Measurements from ENCODE around the gene SSH2. TPM values are rescaled to one million over a fixed set of nuclear protein-coding genes. Genes with fewer than 3 reads are reported as not detected.

The SSH2 gene
- total RNA-seq, 1 donor from 2014 or later: 42.8 TPM

- intact Hi-C loops (cut with micrococcal nuclease): loop anchor here (5.0 kb wide), 1 partner anchor 313 kb away; the partner anchor contains the start of gene SSH2
- Mint-ChIP-seq H3K9me3 (no peaks in the 10 kb centered on the region), H3K36me3 (ENCODE audit: low read depth) (no peaks in the 10 kb centered on the region), H3K4me3 (no peak overlapping the region), H3K4me1 (peaks cover 48% of the 10 kb centered on the region), H3K27ac (no peak overlapping the region), H3K27me3 (peaks cover 6% of the 10 kb centered on the region)
- no peak for DNase-seq
These were observed 310.8 kb downstream of the SSH2 start for GRCh38 chr17:29619251-29619650.

DNA sequence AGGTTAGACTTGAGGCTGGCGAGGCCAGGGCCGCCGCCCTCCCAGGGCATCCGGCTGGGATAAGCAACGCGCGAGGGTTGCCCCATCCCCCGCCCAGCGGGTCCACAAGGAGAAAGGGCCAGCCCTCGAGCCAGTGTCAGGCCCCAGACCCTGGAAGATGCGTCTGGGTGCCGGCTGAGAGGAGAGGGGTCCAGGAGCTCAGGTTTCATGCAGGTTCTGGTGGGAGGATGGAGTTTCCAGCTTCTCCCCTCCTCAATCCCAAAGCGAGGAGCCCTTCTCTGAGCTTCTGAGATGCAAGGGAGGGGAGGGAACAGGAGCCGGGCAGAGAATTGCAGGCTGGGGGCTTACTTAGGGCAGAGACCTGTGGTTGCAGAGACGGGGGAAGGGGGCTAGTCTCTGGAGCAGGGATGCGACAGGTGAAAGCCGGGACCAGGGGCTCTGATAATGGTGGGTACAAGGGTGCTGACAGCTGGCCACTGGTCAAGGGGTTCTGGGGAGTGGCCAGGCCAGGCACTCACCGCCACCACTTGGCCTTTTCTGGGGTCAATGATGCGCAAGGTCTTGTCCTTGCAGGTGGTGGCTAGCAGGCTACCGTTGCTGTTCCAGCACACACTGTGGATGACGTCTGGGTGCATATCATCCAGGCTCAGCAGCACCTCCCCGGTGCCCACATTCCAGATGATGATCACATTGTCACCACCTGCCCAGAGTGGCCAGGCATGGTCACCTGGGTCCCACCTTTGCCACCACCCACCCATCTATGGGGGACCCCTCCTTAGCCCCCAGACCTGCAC is 311.6 kb downstream of the SSH2 start:
- Mint-ChIP-seq H3K27ac (peak overlapping the region; percentile 58), H3K36me3 (ENCODE audit: low read depth) (no peaks in the 10 kb centered on the region), H3K4me3 (peak overlapping the region; percentile 83), H3K9me3 (no peaks in the 10 kb centered on the region), H3K27me3 (peaks cover 6% of the 10 kb centered on the region), H3K4me1 (peaks cover 45% of the 10 kb centered on the region)
- intact Hi-C loops (cut with micrococcal nuclease): loop anchor here (5.0 kb wide), 1 partner anchor 314 kb away; the partner anchor contains the start of gene SSH2
- DNase-seq: peak; percentile 59

DNA sequence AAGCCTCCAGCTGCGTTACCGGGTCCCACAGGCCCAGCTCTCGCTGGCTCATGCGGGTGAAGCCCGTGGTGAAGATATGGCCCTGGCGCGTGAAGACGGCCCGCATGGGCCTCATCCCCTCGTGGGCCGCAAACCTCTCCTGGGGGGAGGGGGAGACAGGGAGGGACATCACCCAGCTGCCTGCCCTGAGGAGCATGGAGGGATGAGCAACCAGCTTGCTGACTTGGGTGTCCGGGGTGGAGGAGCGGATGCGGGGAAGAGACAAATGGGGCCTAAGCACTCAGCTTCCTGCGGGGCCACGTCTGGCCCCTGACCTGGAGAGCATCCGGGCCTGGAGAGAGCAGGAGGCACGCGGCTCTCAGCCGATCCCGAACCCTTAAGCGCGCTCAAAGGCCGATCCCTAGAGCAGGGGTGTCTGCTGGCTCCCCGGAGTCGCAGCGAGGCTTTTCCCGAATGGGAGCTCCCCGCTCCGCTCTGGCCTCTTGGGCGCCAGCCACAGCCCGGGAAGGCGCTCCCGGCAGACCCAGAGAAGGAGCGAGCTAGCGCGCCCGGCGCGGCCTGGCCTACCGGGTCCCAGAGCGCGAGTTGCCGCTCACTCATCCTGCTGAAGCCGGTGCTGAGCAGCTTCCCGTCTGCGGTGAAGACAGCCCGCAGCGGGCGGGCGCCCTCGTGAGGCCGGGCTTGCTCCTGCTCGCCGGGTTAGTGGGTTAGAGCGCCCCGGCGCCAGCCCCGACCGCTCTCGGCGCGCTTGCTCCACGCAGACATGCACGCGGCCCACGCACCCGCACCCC is 312.4 kb downstream of the SSH2 start:
- Mint-ChIP-seq H3K4me1 (peaks cover 40% of the 10 kb centered on the region), H3K4me3 (peak overlapping the region; percentile 83), H3K36me3 (ENCODE audit: low read depth) (no peaks in the 10 kb centered on the region), H3K9me3 (no peaks in the 10 kb centered on the region), H3K27me3 (peaks cover 6% of the 10 kb centered on the region), H3K27ac (peak overlapping the region; percentile 93)
- peak; percentile 97 for DNase-seq
- intact Hi-C loops (cut with micrococcal nuclease): loop anchor here (2.0 to 5.0 kb wide), 2 partner anchors 143 to 315 kb away; partner anchors contain the start of gene SSH2

DNA sequence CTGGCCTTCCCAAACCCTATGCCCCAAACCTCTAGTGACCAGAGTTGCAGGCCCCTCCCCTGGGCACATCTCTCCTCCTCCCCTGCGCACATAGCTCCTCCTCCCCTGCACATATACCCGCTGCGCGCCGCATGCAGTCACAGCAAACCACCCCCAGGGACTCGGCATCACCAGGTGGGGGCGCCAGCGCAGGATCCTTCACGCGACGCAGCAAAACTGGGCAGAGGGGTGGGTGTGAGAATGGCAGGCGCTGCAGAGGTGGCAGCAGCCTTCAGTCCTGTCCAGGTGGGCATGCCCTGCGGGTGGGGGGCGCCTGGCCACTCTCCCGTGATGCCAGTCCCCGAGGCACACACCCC is 312.9 kb downstream of the SSH2 start:
- H3K4me1 Mint-ChIP-seq: peaks cover 38% of the 10 kb centered on the region
- peaks cover 6% of the 10 kb centered on the region for H3K27me3 Mint-ChIP-seq
- H3K36me3 Mint-ChIP-seq (ENCODE audit: low read depth): no peaks in the 10 kb centered on the region
- peak overlapping the region; percentile 93 for H3K27ac Mint-ChIP-seq
- peak; percentile 97 for DNase-seq
- no peaks in the 10 kb centered on the region for H3K9me3 Mint-ChIP-seq
- peak overlapping the region; percentile 83 for H3K4me3 Mint-ChIP-seq
- intact Hi-C loops (cut with micrococcal nuclease): loop anchor here (2.0 to 5.0 kb wide), 2 partner anchors 144 to 315 kb away; partner anchors contain the start of gene SSH2

DNA sequence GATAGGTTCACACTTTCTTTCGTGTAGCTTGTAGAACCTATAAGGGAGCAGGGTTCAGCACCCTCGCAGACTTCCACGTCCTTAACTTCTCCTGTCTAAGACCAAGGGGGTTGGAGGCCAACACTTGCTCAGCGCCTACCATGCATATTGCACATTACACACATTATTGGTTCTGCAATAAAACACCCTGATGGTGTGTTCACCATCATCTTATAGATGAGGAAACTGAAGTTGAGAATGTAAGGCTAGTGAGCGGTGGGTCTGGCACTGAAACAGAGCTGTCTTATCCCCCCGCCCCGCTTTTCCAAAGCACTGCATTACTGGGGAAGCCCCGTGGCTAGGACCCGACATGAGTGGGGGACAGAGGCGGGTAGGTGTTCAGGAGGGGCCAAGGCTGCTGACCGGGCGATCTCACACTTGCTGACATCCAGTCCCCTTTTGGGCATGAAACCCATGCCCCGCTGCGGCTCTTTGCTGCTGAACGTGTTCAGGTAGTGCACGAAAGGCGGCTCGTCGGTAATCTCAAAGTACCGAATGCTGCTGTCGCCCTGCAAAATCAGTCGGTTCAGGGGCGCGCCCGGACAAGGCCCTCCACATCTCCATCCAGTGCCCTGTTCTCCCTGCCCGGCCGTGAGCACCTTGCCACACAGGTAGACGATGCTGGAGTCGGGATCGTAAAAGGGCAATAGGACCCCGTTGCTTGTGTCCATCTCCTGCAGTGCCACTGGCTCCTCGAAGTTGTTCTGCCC is 313.6 kb downstream of the SSH2 start:
- H3K4me3 Mint-ChIP-seq: peak overlapping the region; percentile 83
- DNase-seq: peak; percentile 76
- H3K27me3 Mint-ChIP-seq: peaks cover 6% of the 10 kb centered on the region
- intact Hi-C loops (cut with micrococcal nuclease): loop anchor here (2.0 to 5.0 kb wide), 2 partner anchors 144 to 316 kb away; partner anchors contain the start of gene SSH2
- no peaks in the 10 kb centered on the region for H3K9me3 Mint-ChIP-seq
- peaks cover 35% of the 10 kb centered on the region for H3K4me1 Mint-ChIP-seq
- no peaks in the 10 kb centered on the region for H3K36me3 Mint-ChIP-seq (ENCODE audit: low read depth)
- H3K27ac Mint-ChIP-seq: peak overlapping the region; percentile 93

DNA sequence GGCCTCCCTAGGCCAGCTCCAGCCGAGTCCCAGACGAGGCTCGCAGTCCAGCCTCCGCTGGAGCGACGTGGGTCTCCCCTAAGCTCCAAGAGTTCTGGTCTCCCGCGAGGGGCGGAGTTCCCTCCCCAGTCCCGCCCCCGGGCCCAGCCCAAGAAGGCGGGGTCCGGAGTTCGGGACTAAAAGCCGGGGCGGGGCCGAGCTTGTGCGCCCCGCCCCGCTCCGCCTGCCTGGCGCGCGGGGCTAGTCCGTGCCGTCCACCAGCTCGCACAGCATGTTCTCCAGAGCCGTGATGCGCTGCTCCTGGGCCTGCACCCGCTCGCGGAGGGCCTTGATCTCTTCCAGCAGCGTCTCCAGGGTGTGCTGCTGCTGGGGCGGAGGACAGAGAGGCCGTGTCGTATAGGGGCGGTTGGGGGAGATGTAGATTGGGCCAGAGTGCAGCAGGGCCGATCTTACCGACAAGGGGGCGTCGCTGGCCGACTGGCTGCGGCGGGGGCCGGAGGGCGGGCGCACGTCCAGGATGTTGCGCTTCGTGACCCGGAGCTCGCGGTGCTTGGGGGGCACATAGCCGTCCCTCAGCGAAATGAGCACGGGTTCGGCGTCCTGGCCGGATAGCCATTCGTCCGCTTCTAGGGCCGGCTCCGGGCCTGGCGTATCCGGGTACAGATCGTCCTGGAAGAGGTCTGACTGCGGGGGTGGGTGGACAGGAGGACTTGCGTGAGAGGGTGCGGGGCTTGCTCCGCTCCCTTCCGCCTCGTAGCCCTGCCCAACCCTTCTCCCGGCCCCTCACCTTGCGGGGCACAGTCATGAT is 314.3 kb downstream of the SSH2 start:
- Mint-ChIP-seq H3K27me3 (peaks cover 6% of the 10 kb centered on the region), H3K9me3 (no peaks in the 10 kb centered on the region), H3K27ac (peak overlapping the region; percentile 82), H3K36me3 (ENCODE audit: low read depth) (no peaks in the 10 kb centered on the region), H3K4me1 (peaks cover 35% of the 10 kb centered on the region), H3K4me3 (peak overlapping the region; percentile 83)
- DNase-seq: peak; percentile 98
- intact Hi-C loops (cut with micrococcal nuclease): loop anchor here (1.0 to 5.0 kb wide), 5 partner anchors 9 to 317 kb away; partner anchors contain the start of genes SSH2 and TP53I13

DNA sequence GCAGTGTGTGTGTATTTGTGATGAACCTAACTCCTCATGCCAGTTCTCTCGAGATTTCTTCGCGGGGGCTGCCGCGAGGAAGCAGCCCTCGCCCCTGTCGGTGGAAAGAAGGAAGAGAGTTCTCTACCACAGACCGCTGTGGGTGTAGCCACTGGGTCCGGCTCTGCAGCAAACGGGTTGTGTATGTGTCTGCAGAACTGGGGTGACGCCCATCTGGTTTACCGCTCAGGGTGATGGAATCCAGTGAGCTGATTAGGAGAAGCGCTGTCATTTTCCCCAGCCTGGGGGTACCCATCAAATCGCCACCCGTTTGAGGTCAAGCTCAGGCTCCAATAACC is 315.0 kb downstream of the SSH2 start:
- intact Hi-C loops (cut with micrococcal nuclease): loop anchor here (1.0 to 5.0 kb wide), 4 partner anchors 9 to 317 kb away; partner anchors contain the start of genes SSH2 and TP53I13
- Mint-ChIP-seq H3K9me3 (no peaks in the 10 kb centered on the region), H3K36me3 (ENCODE audit: low read depth) (no peaks in the 10 kb centered on the region), H3K27me3 (peaks cover 6% of the 10 kb centered on the region), H3K4me1 (peaks cover 35% of the 10 kb centered on the region), H3K4me3 (peak overlapping the region; percentile 83), H3K27ac (peak overlapping the region; percentile 82)
- DNase-seq: peak; percentile 93

GRCh38 chr17:29614349-29615047 is 315.5 kb downstream of the SSH2 start:
- H3K4me3 Mint-ChIP-seq: peak overlapping the region; percentile 83
- intact Hi-C loops (cut with micrococcal nuclease): loop anchor here (1.0 to 5.0 kb wide), 4 partner anchors 10 to 318 kb away; partner anchors contain the start of genes SSH2 and TP53I13
- peaks cover 35% of the 10 kb centered on the region for H3K4me1 Mint-ChIP-seq
- peaks cover under 1% of the 10 kb centered on the region for H3K36me3 Mint-ChIP-seq (ENCODE audit: low read depth)
- DNase-seq: no peak
- H3K27me3 Mint-ChIP-seq: peaks cover 6% of the 10 kb centered on the region
- peak overlapping the region; percentile 82 for H3K27ac Mint-ChIP-seq
- H3K9me3 Mint-ChIP-seq: no peaks in the 10 kb centered on the region

GRCh38 chr17:29613856-29614255 is 316.2 kb downstream of the SSH2 start:
- intact Hi-C loops (cut with micrococcal nuclease): loop anchor here (1.0 kb wide), 1 partner anchor 34 kb away; no protein-coding TSS in a partner anchor
- peak overlapping the region; percentile 83 for H3K4me3 Mint-ChIP-seq
- H3K9me3 Mint-ChIP-seq: no peaks in the 10 kb centered on the region
- peaks cover 2% of the 10 kb centered on the region for H3K36me3 Mint-ChIP-seq (ENCODE audit: low read depth)
- H3K27ac Mint-ChIP-seq: peak overlapping the region; percentile 34
- DNase-seq: no peak
- H3K4me1 Mint-ChIP-seq: peaks cover 35% of the 10 kb centered on the region
- peaks cover 6% of the 10 kb centered on the region for H3K27me3 Mint-ChIP-seq

DNA sequence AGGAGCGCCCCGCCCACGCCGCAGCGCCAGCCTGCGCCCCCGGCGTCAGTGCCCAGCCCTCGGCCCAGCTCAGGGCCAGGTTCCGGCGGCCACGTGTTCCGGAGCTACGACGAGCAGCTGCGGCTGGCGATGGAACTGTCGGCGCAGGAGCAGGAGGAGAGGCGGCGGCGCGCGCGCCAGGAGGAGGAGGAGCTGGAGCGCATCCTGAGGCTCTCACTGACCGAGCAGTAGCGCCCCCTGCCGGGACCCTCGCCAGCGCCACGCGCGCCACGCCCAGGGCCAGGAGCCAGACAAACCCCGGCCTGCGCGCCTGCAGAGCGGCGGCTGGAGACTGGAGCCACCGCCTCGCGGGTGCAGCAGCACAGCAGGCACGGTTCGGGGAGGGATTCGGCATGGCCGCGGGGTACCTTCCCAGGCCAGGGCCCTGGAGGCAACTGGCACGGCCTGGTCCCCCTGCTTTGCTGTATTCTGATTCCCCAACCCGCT is 316.6 kb downstream of the SSH2 start:
- intact Hi-C loops (cut with micrococcal nuclease): loop anchor here (1.0 kb wide), 1 partner anchor 33 kb away; no protein-coding TSS in a partner anchor
- Mint-ChIP-seq H3K9me3 (no peaks in the 10 kb centered on the region), H3K27me3 (peaks cover 6% of the 10 kb centered on the region), H3K4me3 (peak overlapping the region; percentile 83), H3K36me3 (ENCODE audit: low read depth) (peaks cover 2% of the 10 kb centered on the region), H3K27ac (no peak overlapping the region), H3K4me1 (peaks cover 35% of the 10 kb centered on the region)
- DNase-seq: peak; percentile 99

DNA sequence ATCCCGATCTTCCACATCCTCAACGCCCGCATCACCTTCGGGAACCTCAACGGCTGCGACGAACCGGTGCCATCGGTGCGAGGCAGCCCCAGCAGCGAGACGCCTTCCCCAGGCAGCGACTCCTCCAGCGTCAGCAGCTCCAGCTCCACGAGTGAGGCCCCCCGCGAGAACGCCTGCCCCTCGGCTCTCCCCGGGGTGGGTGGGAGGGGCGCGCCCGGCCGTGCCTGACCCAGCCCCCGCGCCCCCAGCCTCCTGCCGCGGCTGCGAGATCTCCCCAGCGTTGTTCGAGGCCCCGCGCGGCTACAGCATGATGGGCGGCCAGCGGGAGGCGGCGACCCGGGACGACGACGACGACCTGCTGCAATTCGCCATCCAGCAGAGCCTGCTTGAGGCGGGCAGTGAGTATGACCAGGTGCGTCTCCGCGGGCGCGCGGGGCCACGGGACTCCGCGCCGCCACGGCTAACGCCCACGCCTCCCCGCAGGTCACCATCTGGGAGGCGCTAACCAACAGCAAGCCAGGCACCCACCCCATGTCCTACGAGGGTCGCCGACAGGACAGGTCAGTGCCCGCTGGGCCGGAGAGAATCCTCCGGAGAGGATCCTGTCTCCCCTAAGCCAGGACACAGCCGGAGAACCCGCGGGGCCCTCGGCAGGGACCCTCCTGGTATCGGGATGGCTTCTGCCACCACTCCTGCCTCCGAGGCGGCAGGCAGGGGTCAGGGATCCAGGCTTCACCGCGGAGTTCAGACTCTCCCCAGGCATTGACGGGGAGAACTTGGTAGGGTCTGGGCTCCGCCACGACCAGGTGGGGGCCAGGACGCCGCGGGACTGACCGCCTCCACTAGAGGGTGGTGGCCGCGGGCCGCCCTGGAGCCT is 317.4 kb downstream of the SSH2 start:
- Mint-ChIP-seq H3K9me3 (no peaks in the 10 kb centered on the region), H3K4me3 (peak overlapping the region; percentile 55), H3K27me3 (peaks cover 6% of the 10 kb centered on the region), H3K36me3 (ENCODE audit: low read depth) (peaks cover 2% of the 10 kb centered on the region), H3K4me1 (peaks cover 33% of the 10 kb centered on the region), H3K27ac (no peak overlapping the region)
- intact Hi-C loops (cut with micrococcal nuclease): loop anchor here (1.0 kb wide), 1 partner anchor 32 kb away; no protein-coding TSS in a partner anchor
- no peak for DNase-seq
